A673 (cell line): ENCODE measurements around the gene UBE2Q1.

Experiments
- CTCF ChIP-seq: fragments of 300-800, 200-600 bp; sonication (generic); conservative IDR thresholded peaks from 2 replicates; pipeline ENCODE4 v1.5.1; 2017; ENCODE audit warnings: low read depth, mild to moderate bottlenecking, antibody characterized with exemption, low read length, moderate library complexity, mixed read lengths
- EZH2 ChIP-seq: fragments of 200-600 bp; sonication (generic); IDR thresholded peaks from 2 replicates; pipeline ENCODE4 v1.6.1; 2017; ENCODE audit warnings: borderline replicate concordance, low read depth, mild to moderate bottlenecking, mixed read lengths, antibody characterized with exemption, low read length; ENCODE audit not compliant: poor library complexity, severe bottlenecking

GRCh38 chr1:154571244-154571963 lies 12.9 kb upstream of the UBE2Q1 start:
- TF ChIP-seq CTCF (no peak), EZH2 (no peak)
